Measurements from ENCODE around the gene SLC22A6. TPM values are rescaled to one million over a fixed set of nuclear protein-coding genes. Genes with fewer than 3 reads are reported as not detected.

Gene SLC22A6, protein sequence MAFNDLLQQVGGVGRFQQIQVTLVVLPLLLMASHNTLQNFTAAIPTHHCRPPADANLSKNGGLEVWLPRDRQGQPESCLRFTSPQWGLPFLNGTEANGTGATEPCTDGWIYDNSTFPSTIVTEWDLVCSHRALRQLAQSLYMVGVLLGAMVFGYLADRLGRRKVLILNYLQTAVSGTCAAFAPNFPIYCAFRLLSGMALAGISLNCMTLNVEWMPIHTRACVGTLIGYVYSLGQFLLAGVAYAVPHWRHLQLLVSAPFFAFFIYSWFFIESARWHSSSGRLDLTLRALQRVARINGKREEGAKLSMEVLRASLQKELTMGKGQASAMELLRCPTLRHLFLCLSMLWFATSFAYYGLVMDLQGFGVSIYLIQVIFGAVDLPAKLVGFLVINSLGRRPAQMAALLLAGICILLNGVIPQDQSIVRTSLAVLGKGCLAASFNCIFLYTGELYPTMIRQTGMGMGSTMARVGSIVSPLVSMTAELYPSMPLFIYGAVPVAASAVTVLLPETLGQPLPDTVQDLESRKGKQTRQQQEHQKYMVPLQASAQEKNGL
- polyA plus RNA-seq: not detected

GRCh38 chr11:62984451-62984991 lies at the start of gene SLC22A6:
SLC22A6 (minus strand) TSS chr11:62984967; CDS start chr11:62984690, 277 bp downstream.
- H3K27ac ChIP-seq (ENCODE audit: low read depth, low read length): no peak within 1 kb of the TSS
- 71 to 76% (median 72%) methylated on average over 14 of the region's 14 CpGs for WGBS, 3 donors

DNA sequence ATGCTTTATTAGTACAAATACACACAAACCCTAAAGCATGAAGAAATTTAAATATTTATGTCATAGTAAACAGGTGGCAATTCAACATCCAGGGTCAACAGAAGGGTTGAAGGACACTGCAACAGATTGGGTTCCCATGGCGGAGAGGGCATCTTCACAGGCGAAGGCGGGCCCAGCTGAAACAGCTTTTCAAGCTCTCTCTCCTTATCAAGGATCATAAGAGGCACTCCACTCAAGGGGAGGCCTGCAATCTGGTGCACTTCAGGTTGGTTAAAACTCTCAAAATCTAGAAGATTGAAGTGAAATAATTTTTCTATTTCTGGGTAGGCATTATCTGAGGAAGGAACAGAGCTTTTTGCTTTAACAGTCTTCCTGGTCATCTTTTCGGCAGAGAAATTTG lies 47.7 kb upstream of the SLC22A6 start:
- WGBS, 3 donors: 94 to 98% (median 95%) methylated on average over 4 of the region's 4 CpGs
- H3K27ac ChIP-seq (ENCODE audit: low read depth, low read length): no peak overlapping the region

DNA sequence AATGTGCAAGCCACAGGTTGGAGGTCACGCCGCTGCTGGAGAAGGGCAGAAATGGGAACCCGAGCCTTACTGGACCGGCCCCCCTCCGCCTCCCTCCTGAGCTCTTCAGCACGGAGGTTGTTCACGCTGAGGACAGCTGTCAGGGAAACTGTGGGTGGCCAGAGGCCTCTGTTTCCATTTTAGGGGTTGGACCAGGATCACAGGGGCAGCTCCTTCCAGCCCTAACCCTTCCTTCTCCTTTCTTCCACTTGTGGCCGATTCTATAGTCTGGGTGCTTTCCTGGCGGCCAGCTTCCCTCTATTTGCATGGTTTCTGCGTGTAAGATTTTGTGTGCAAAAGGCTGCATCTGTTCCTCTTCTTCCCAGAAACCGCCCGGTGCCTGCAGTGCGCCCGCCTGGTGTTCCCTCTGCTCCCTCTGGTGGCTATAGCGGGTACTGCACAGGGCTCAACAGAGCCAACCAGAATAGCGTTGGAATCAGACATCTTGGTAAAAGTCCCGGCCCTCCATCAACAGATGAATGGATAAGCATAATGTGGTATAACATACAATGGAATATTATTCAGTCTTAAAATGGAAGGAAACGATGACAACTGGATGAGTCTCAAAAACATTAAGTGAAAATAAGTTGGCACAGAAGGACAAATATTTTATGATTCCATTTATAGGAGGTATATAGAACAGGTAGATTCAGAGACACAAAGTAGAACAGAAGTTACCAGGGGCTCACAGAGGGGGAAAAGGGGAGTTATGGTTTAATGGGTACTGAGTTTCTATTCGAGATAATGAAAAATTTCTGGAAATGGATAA lies 39.3 kb upstream of the SLC22A6 start:
- H3K27ac ChIP-seq (ENCODE audit: low read depth, low read length): no peak overlapping the region
- 9 to 14% (median 13%) methylated on average over 19 of the region's 19 CpGs for WGBS, 3 donors

GRCh38 chr11:63023222-63023814 lies 38.6 kb upstream of the SLC22A6 start:
- 86 to 91% (median 89%) methylated on average over 11 of the region's 11 CpGs for WGBS, 3 donors
- H3K27ac ChIP-seq (ENCODE audit: low read depth, low read length): no peak overlapping the region

DNA sequence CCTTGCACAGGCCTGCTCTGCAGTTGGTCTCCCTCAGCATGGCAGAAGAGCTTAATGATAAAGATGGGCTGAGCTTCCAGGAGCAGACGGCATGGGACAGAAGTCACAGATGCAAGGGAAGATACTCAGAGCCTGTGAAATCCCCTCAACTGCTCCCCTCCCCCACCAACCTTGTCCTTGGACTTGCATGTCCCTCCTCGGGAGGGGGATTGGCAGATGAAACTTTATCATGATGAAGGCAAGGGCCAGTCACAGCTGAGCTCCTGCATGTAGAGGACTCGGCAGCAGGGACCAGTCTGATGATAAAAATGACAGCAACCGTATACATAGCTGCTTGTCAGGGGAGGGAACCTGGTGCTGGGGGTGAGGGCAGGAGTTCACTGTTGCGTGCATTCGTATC lies 37.7 kb upstream of the SLC22A6 start:
- H3K27ac ChIP-seq (ENCODE audit: low read depth, low read length): no peak overlapping the region
- WGBS, 3 donors: 69 to 85% (median 80%) methylated on average over 6 of the region's 6 CpGs

DNA sequence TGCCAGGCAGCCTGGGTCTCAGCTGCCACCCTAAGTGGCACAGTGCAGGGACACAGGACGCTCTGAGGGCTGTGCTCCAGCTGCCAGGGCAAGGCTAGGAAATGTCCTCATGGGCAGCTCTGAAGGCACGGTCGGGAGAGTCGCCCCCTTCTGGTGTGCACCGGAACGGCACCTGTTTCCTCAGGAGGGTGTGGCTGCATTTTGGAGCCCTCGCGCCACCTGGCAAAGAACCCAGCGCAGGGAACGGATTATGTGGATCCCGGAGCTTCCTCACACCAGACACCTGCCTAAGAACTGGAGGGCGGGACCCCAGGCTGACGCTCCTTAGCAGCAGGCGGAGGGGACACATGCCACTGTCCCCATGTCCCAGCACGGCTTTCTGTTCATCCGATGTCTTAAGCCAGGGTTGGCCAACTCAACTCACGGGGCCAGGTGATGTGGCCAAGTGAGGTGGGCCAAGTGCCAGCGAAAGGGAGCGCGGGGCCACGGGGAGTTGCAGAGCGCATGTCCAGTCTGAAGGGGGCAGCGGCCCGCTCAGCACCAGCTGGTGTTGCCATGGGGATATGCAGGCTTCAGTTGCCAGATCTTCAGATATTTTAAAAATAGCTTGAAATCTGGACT lies 36.0 kb upstream of the SLC22A6 start:
- 56 to 58% (median 57%) methylated on average over 24 of the region's 24 CpGs for WGBS, 3 donors
- no peak overlapping the region for H3K27ac ChIP-seq (ENCODE audit: low read depth, low read length)

DNA sequence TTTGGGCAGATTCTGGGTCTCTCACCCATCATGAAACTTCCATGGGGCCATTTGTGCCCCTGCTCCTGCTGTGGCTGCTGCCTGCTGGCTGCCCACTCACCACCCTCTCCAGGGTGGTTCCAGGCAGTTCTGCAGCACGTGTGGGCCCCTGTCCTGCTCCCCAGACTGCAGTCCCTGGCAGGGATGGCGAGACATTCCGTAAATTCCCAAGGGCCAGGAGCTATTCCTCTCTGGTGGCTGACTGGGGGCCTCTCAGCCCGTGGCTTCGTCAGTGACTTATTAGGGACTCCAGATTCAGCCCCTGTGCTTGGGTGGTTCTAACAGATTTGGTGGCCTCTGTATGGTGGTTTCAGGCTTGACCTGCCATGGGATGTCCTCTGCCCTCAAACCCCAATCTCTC lies 34.7 kb upstream of the SLC22A6 start:
- 83 to 86% (median 85%) methylated on average over 5 of the region's 5 CpGs for WGBS, 3 donors
- H3K27ac ChIP-seq (ENCODE audit: low read depth, low read length): no peak overlapping the region

GRCh38 chr11:63017306-63017974 lies 32.7 kb upstream of the SLC22A6 start:
- 28 to 57% (median 42%) methylated on average over 8 of the region's 8 CpGs for WGBS, 3 donors
- no peak overlapping the region for H3K27ac ChIP-seq (ENCODE audit: low read depth, low read length)

- 50 to 58% (median 56%) methylated on average over 18 of the region's 18 CpGs for WGBS, 3 donors
- no peak within 1 kb of the TSS for H3K27ac ChIP-seq (ENCODE audit: low read depth, low read length)
Measured at GRCh38 chr11:63015521-63016215, 30.9 kb upstream of the SLC22A6 start, which contains the start of gene SLC22A8. SLC22A8 (minus strand) TSS chr11:63015841; CDS start chr11:63014958, 883 bp downstream.

- H3K27ac ChIP-seq (ENCODE audit: low read depth, low read length): no peak overlapping the region
- WGBS, 3 donors: 86 to 94% (median 94%) methylated on average over 13 of the region's 13 CpGs
Measured at GRCh38 chr11:63014408-63015055, 29.8 kb upstream of the SLC22A6 start.

GRCh38 chr11:63012839-63013238 lies 28.1 kb upstream of the SLC22A6 start:
- H3K27ac ChIP-seq (ENCODE audit: low read depth, low read length): no peak overlapping the region
- 78 to 87% (median 86%) methylated on average over 1 of the region's 1 CpG for WGBS, 3 donors

DNA sequence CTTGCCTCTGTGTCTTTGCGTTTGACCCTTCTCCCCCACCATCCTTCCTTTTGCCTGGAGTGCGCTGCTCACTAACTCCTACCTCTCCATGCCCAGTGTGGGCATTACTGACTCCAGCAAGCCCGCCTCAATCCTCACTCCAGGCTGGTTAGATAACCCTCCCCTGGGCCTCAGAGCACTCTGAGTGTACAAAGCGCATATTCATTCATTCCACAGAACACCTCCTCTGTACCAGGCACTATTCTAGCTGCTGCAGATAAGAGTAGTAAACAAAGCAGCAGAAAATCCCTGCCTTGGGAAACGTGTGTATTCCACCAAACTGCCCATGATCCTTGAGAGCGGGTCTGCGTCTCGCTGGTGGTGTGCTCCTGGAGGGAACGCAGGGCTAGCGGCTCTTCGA lies 27.7 kb upstream of the SLC22A6 start:
- 51 to 83% (median 72%) methylated on average over 11 of the region's 11 CpGs for WGBS, 3 donors
- H3K27ac ChIP-seq (ENCODE audit: low read depth, low read length): no peak overlapping the region

DNA sequence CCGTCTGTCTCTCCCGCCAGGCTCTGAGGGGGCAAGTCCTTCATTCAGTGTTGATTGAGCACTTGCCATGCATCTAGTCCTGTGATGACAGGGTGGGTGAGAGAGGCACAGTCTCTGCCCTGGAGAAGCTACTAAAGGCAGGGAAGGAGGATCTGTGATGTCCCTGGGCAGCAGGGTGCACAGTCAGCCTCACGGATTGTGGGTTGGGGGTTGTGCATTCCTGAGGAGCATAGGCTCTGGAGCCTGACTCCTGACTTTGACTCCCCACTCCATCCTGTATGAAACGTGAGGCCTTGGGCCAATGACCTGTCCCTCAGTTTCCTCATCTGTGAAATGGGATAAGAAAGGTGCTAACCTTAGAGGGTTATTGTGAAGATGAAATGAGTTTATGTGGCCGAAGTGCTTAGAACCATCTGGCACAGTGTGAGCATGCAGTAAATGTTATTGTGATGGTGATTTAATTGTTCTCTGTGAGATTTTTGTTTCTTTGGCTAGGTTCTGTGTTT lies 26.2 kb upstream of the SLC22A6 start:
- WGBS, 3 donors: 82 to 89% (median 86%) methylated on average over 5 of the region's 5 CpGs
- H3K27ac ChIP-seq (ENCODE audit: low read depth, low read length): no peak overlapping the region

DNA sequence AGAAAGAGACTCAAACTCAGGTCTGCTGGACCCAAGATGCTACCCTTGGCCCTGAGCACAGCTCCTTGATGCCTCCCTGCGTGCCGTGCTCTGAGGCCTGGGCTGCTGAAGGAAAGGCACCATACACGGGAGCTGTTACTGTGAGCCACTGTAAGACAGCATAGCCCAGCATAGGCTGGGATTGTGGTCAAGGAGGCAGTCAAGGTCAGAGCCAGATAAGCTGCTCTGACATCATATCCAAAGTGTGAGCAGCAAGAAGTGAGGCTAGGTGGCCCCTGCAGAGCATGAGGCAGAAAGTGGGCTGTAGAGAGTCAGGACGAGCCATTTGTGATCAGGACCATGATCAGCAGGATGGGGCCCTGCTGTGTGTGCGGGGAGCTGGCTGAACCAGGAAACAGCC lies 23.2 kb upstream of the SLC22A6 start:
- WGBS, 3 donors: 61 to 91% (median 88%) methylated on average over 5 of the region's 5 CpGs
- H3K27ac ChIP-seq (ENCODE audit: low read depth, low read length): no peak overlapping the region

DNA sequence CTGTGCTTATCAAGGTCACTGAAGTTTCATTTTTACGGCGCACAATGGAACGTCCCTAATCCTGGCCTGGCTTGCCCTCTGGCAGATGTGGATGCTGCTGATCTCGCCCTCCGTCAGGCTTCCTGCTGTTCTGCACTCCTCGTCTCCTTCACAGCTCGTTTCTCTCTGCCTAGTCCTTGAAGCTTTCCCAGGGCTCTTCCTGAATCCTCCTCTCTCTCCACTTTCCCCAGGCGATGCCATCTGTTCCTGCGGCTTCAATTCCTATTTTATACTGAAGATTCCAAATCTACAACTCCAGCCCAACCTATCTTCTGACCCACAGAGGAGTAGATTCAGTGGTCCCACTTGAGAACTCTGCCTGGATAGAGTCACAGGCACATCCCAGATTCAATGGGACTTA lies 16.7 kb upstream of the SLC22A6 start:
- 75 to 77% (median 76%) methylated on average over 9 of the region's 9 CpGs for WGBS, 3 donors
- H3K27ac ChIP-seq (ENCODE audit: low read depth, low read length): no peak overlapping the region

DNA sequence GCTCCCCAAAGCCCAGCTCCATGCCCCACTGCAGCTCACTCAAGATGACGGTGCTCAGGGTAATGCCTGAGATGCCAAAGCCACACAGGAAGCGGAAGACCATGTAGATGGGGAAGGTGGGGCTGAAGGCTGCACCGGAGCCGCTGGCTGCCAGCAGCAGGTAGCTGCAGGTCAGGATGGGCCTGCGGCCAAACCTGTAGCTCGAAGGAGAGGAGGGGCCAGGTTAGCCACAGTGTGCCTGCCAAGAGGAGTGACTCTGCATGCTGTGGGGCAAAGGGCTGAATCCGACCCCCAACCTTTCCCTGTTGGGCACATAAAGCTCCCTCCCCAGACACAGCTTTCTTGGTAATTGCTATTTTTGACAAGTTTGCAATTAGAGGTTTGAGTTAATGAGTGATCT lies 14.9 kb upstream of the SLC22A6 start:
- H3K27ac ChIP-seq (ENCODE audit: low read depth, low read length): no peak overlapping the region
- WGBS, 3 donors: 41 to 61% (median 43%) methylated on average over 7 of the region's 7 CpGs
